ENCODE measurements around the gene PHF23.
A peak's percentile ranks its signal among the peaks of the same experiment; 100 is the strongest.
"Not testable (repeated sequence)": the region's sequence is repeated elsewhere in the genome, so short reads cannot be mapped to it uniquely, and the experiment has no call there.

PHF23 gene

GRCh38 chr17:7258731-7259554 lies 19.7 kb upstream of the PHF23 start:
- DNase-seq = peak; percentile 76 to 91 (median 88)

GRCh38 chr17:7256766-7257456 lies 17.7 kb upstream of the PHF23 start:
- DNase-seq = no peak

GRCh38 chr17:7254511-7254910 lies 15.3 kb upstream of the PHF23 start:
- DNase-seq = no peak

GRCh38 chr17:7253082-7253481 lies 13.8 kb upstream of the PHF23 start:
- DNase-seq = no peak

GRCh38 chr17:7252176-7253043 lies 13.2 kb upstream of the PHF23 start, which contains the start of gene ELP5:
Gene ELP5 (plus strand): TSS chr17:7252215. CDS start chr17:7252551, 336 bp downstream.
- peak; percentile 94 to 96 (median 96) for DNase-seq

- DNase-seq = peak; percentile 99 to 100 (median 100)
Observed at GRCh38 chr17:7251661-7252175, 12.5 kb upstream of the PHF23 start, which contains the start of gene CTDNEP1. Gene CTDNEP1 (minus strand): TSS chr17:7251734. CDS start chr17:7251296, 438 bp downstream.

GRCh38 chr17:7250695-7251627 lies 11.7 kb upstream of the PHF23 start:
- DNase-seq = peak in 3 of 4 experiments; percentile 50 to 64 (median 64)

GRCh38 chr17:7249830-7250229 lies 10.6 kb upstream of the PHF23 start:
- DNase-seq = peak in 3 of 4 experiments; percentile 43 to 50 (median 47)

GRCh38 chr17:7249214-7249613 lies 10.0 kb upstream of the PHF23 start:
- DNase-seq = no peak

GRCh38 chr17:7248796-7249195 lies 9.5 kb upstream of the PHF23 start:
- no peak for DNase-seq

GRCh38 chr17:7246779-7247178 lies 7.5 kb upstream of the PHF23 start:
- DNase-seq = no peak

GRCh38 chr17:7243838-7244237 lies 4.6 kb upstream of the PHF23 start:
- not testable (repeated sequence) for DNase-seq

- no peak for DNase-seq
Observed at GRCh38 chr17:7243453-7243729, 4.1 kb upstream of the PHF23 start.

GRCh38 chr17:7242717-7243452 lies 3.6 kb upstream of the PHF23 start:
- DNase-seq = peak; percentile 96 to 98 (median 97)

GRCh38 chr17:7241783-7242716 lies 2.8 kb upstream of the PHF23 start, which contains the start of gene GABARAP:
Gene GABARAP (minus strand): TSS chr17:7242449. CDS start chr17:7242330, 119 bp downstream.
- DNase-seq = peak; percentile 93 to 97 (median 96)

GRCh38 chr17:7241090-7241733 lies 2.0 kb upstream of the PHF23 start:
- DNase-seq = peak in 3 of 4 experiments; percentile 46 to 57 (median 50)

GRCh38 chr17:7240375-7240774 lies 1.1 kb upstream of the PHF23 start:
- peak; percentile 57 to 78 (median 74) for DNase-seq

GRCh38 chr17:7238420-7239090 lies 702 bp downstream of the PHF23 start:
- DNase-seq = peak in 3 of 4 experiments; percentile 27 to 45 (median 29)
